Endodermal cell (in vitro differentiated cells): Measurements from ENCODE around the gene TGFBR3. TPM values are rescaled to one million over a fixed set of nuclear protein-coding genes. Genes with fewer than 3 reads are reported as not detected.

ENCODE experiments used
- DNase-seq: peaks from one replicate; pipeline ENCODE4 v3.0.0-alpha.2; 2017
- H3K27ac ChIP-seq: 2 replicates; pipeline ENCODE4 v1.5.1; 2013; ENCODE audit warnings: mild to moderate bottlenecking, low read depth, low read length, moderate library complexity
- H3K27me3 ChIP-seq: 2 replicates; pipeline ENCODE4 v1.6.1; 2013; ENCODE audit warnings: mild to moderate bottlenecking, low read length, moderate library complexity; ENCODE audit not compliant: insufficient read depth, control insufficient read depth, poor library complexity, severe bottlenecking
- H3K36me3 ChIP-seq: 2 replicates; pipeline ENCODE4 v1.7.0; 2013; ENCODE audit warnings: mild to moderate bottlenecking, low read length, moderate library complexity; ENCODE audit not compliant: control insufficient read depth, insufficient read depth
- H3K4me1 ChIP-seq: one replicate; pipeline ENCODE4 v1.7.0; 2013; ENCODE audit warnings: low read length; ENCODE audit not compliant: control insufficient read depth, insufficient read depth
- H3K4me3 ChIP-seq: 2 replicates; pipeline ENCODE4 v1.5.1; 2013; ENCODE audit warnings: mild to moderate bottlenecking, low read length, moderate library complexity
- H3K9ac ChIP-seq: 2 replicates; pipeline ENCODE4 v1.6.1; 2013; ENCODE audit warnings: mild to moderate bottlenecking, low read length, moderate library complexity; ENCODE audit not compliant: poor library complexity, severe bottlenecking; ENCODE audit errors: extremely low read depth
- H3K9me3 ChIP-seq: 2 replicates; pipeline ENCODE4 v1.6.1; 2013; ENCODE audit warnings: mild to moderate bottlenecking, low read length, moderate library complexity; ENCODE audit not compliant: control insufficient read depth
- H3K27ac Mint-ChIP-seq: 2 replicates; pipeline ENCODE4 v1.8.0; 2020; ENCODE audit warnings: mixed read lengths
- H3K27me3 Mint-ChIP-seq: 2 replicates; pipeline ENCODE4 v1.8.0; 2021; ENCODE audit warnings: mild to moderate bottlenecking, mixed read lengths; ENCODE audit not compliant: insufficient read depth
- H3K36me3 Mint-ChIP-seq: 2 replicates; pipeline ENCODE4 v1.8.0; 2020; ENCODE audit warnings: low read depth, mixed read lengths
- H3K4me1 Mint-ChIP-seq: 2 replicates; pipeline ENCODE4 v1.8.0; 2020; ENCODE audit warnings: mixed read lengths
- H3K4me3 Mint-ChIP-seq: 2 replicates; pipeline ENCODE4 v1.8.0; 2020; ENCODE audit warnings: mild to moderate bottlenecking, moderate library complexity, mixed read lengths
- H3K9me3 Mint-ChIP-seq: 2 replicates; pipeline ENCODE4 v1.8.0; 2020; ENCODE audit warnings: mild to moderate bottlenecking, mixed read lengths
- WGBS, 2 experiments: methylation state at CpG; one replicate each; pipeline versions ENCODE4 v1.1.5 to v1.1.7; 2013; ENCODE audit warnings: missing lambda C conversion rate in 2 of 2, mixed read lengths in 1 of 2; ENCODE audit not compliant: insufficient coverage in 1 of 2, insufficient read length in 1 of 2; 5-methylcytosine and 5-hydroxymethylcytosine counted together
- total RNA-seq, 2 donors: library from RNA; stranded (reverse); fragmentation: NEBNext Ultra II Directional in 1 of 2; extraction: Animal tissue kit (Norgen Biotek cat#: 25700) in 1 of 2; gene quantifications; 2 replicates in 1 of 2; 3 replicates in 1 of 2; pipeline ENCODE4 v1.2.1, GENCODE V29; 2021
- TF ChIP-seq, protein P1 (sequence below): fragments of 200-600 bp; sonication (generic); conservative IDR thresholded peaks from 2 replicates; pipeline ENCODE4 v1.5.0; 2021; ENCODE audit warnings: antibody characterized with exemption, mild to moderate bottlenecking

TGFBR3 gene
- total RNA-seq, 2 donors from 2014 or later = 8.1 to 8.5 TPM

DNA sequence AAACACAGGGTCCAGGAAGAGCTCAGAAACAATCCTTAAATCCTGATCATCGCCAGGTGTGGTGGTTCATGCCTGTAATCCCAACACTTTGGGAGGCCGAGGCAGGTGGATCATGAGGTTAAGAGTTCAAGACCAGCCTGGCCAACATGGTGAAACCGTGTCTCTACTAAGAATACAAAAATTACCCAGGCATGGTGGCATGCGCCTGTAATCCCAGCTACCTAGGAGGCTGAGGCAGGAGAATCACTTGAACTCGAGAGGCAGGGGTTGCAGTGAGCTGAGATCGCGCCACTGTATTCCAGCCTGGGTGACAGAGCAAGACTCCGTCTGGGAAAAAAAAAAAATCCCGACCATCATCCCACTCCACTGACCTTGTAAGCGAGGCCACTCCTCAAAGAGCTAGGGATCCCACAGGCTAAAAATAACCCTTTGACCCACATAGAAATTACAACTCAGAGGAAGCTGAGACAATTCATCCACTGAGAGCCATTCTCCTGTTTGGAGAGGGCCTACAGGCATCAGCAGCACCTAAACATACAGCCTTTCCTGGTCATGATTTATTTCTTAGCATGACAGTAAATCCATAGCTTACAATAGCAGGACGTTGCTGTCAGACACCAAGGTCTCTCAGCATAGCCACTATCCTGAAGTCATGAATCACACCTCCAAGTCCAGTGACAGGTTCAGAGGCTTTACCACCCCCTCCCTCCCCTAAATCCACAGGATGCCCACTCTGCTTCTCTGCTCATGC, 66.7 kb downstream of the TGFBR3 start:
- Histone ChIP-seq H3K27ac (peak overlapping the region; percentile 30), H3K36me3 (no peaks in the 10 kb centered on the region), H3K4me1 (no peaks in the 10 kb centered on the region), H3K9ac (no peak overlapping the region), H3K27me3 (no peaks in the 10 kb centered on the region), H3K4me3 (no peak overlapping the region), H3K9me3 (no peaks in the 10 kb centered on the region)
- Mint-ChIP-seq H3K27ac (no peak overlapping the region), H3K9me3 (no peaks in the 10 kb centered on the region), H3K27me3 (no peaks in the 10 kb centered on the region), H3K36me3 (no peaks in the 10 kb centered on the region), H3K4me3 (no peak overlapping the region), H3K4me1 (peaks cover 6% of the 10 kb centered on the region)
- WGBS, 2 experiments = 81 to 89% methylated on average over 8 to 11 of the region's 11 CpGs
- TF ChIP-seq, protein P1, sequence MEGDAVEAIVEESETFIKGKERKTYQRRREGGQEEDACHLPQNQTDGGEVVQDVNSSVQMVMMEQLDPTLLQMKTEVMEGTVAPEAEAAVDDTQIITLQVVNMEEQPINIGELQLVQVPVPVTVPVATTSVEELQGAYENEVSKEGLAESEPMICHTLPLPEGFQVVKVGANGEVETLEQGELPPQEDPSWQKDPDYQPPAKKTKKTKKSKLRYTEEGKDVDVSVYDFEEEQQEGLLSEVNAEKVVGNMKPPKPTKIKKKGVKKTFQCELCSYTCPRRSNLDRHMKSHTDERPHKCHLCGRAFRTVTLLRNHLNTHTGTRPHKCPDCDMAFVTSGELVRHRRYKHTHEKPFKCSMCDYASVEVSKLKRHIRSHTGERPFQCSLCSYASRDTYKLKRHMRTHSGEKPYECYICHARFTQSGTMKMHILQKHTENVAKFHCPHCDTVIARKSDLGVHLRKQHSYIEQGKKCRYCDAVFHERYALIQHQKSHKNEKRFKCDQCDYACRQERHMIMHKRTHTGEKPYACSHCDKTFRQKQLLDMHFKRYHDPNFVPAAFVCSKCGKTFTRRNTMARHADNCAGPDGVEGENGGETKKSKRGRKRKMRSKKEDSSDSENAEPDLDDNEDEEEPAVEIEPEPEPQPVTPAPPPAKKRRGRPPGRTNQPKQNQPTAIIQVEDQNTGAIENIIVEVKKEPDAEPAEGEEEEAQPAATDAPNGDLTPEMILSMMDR = no peak
- no peak for DNase-seq

DNA sequence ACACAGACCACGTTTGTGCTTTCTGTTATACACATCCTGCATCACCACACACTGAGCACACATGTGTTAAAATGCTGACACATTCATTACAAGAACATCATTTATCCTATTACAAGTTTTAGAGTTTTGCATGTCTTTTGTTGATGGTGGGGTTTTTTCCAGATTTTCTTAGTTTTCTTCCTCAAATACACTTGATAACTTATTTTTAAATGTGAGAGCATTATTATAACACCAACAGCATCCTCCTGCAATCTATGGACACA, 67.3 kb downstream of the TGFBR3 start:
- Histone ChIP-seq H3K9ac (no peak overlapping the region), H3K9me3 (no peaks in the 10 kb centered on the region), H3K4me3 (no peak overlapping the region), H3K27me3 (no peaks in the 10 kb centered on the region), H3K27ac (peak overlapping the region; percentile 30), H3K4me1 (no peaks in the 10 kb centered on the region), H3K36me3 (no peaks in the 10 kb centered on the region)
- peaks cover 6% of the 10 kb centered on the region for H3K4me1 Mint-ChIP-seq
- WGBS, 2 experiments = 100% methylated on average over 1 of the region's 1 CpG; no CpG with 5 or more reads in 1 of the 2 experiments
- H3K4me3 Mint-ChIP-seq = no peak overlapping the region
- TF ChIP-seq, protein P1 = no peak
- no peak overlapping the region for H3K27ac Mint-ChIP-seq
- H3K27me3 Mint-ChIP-seq = no peaks in the 10 kb centered on the region
- H3K36me3 Mint-ChIP-seq = no peaks in the 10 kb centered on the region
- DNase-seq = no peak
- H3K9me3 Mint-ChIP-seq = no peaks in the 10 kb centered on the region

DNA sequence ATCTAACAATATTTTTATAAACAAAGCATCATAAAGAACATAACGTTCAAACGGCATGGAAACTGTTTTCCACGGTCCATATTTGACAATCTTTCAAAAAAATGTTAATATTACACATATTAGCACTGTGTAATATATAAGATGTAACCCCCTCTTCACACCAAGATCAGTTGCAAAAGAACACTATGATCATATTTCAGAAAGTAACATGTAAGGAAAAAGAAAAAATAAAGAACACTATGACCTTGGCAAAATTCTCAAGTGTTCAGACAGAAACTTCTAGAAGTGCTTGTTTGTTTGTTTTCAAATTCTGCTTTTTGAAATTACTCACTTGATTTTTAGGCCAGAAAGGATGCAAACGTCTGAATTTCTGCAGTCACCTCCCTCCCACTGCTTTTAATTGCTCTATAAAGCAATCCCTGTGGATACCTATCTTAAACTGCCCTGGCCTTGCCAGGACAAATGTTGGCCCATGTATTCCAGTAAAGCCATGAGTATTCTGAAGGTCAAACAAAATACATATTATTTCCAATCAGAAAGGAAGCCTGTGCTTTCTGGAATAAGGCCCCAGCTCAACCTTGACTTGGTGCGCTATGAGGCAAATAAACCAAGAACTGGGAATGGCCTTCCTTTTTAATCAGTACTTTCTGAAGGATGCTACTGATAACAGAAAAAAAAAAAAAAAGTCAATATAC, 68.6 kb downstream of the TGFBR3 start:
- Histone ChIP-seq H3K36me3 (no peaks in the 10 kb centered on the region), H3K9ac (no peak overlapping the region), H3K4me3 (no peak overlapping the region), H3K27ac (no peak overlapping the region), H3K4me1 (no peaks in the 10 kb centered on the region), H3K9me3 (no peaks in the 10 kb centered on the region), H3K27me3 (no peaks in the 10 kb centered on the region)
- H3K27ac Mint-ChIP-seq = no peak overlapping the region
- TF ChIP-seq, protein P1 = no peak
- WGBS, 2 experiments = 82 to 100% methylated on average over 1 to 5 of the region's 5 CpGs
- no peaks in the 10 kb centered on the region for H3K9me3 Mint-ChIP-seq
- peaks cover 6% of the 10 kb centered on the region for H3K4me1 Mint-ChIP-seq
- H3K36me3 Mint-ChIP-seq = no peaks in the 10 kb centered on the region
- no peak overlapping the region for H3K4me3 Mint-ChIP-seq
- no peaks in the 10 kb centered on the region for H3K27me3 Mint-ChIP-seq
- DNase-seq = no peak
